ENCODE measurements around the gene MTA1.
A peak's percentile ranks its signal among the peaks of the same experiment; 100 is the strongest.

The MTA1 gene

GRCh38 chr14:105476097-105476830, 56.6 kb downstream of the MTA1 start:
- no peak for DNase-seq (ENCODE audit: low read depth in 2 of 2)

- no peak for DNase-seq (ENCODE audit: low read depth in 2 of 2)
Measured at GRCh38 chr14:105476831-105477659, 57.4 kb downstream of the MTA1 start.

GRCh38 chr14:105477660-105478397, 58.2 kb downstream of the MTA1 start:
- no peak for DNase-seq (ENCODE audit: low read depth in 2 of 2)

GRCh38 chr14:105478398-105479251, 59.0 kb downstream of the MTA1 start:
- DNase-seq (ENCODE audit: low read depth in 2 of 2) = no peak

GRCh38 chr14:105479431-105480158, 60.0 kb downstream of the MTA1 start:
- no peak for DNase-seq (ENCODE audit: low read depth in 2 of 2)

GRCh38 chr14:105480199-105480746, 60.6 kb downstream of the MTA1 start:
- no peak for DNase-seq (ENCODE audit: low read depth in 2 of 2)

GRCh38 chr14:105480807-105481801, 61.5 kb downstream of the MTA1 start:
- DNase-seq (ENCODE audit: low read depth in 2 of 2) = peak; percentile 83 to 89

- DNase-seq (ENCODE audit: low read depth in 2 of 2) = peak; percentile 84 to 86
Measured at GRCh38 chr14:105481886-105482457, 62.3 kb downstream of the MTA1 start.

- no peak for DNase-seq (ENCODE audit: low read depth in 2 of 2)
Measured at GRCh38 chr14:105482486-105483110, 63.0 kb downstream of the MTA1 start.

- no peak for DNase-seq (ENCODE audit: low read depth in 2 of 2)
Measured at GRCh38 chr14:105483300-105484068, 63.9 kb downstream of the MTA1 start.

- DNase-seq (ENCODE audit: low read depth in 2 of 2) = no peak
Measured at GRCh38 chr14:105484069-105484996, 64.7 kb downstream of the MTA1 start.

GRCh38 chr14:105484997-105485393, 65.4 kb downstream of the MTA1 start:
- DNase-seq (ENCODE audit: low read depth in 2 of 2) = no peak

- DNase-seq (ENCODE audit: low read depth in 2 of 2) = peak in 1 of 2 donors; percentile 33
Measured at GRCh38 chr14:105485739-105486162, 66.1 kb downstream of the MTA1 start.

GRCh38 chr14:105486163-105486973, 66.7 kb downstream of the MTA1 start, which contains the start of gene CRIP1:
Gene CRIP1, plus strand, starts transcription at chr14:105486886. Its CDS starts 374 bp downstream, at chr14:105487260.
- DNase-seq (ENCODE audit: low read depth in 2 of 2) = no peak

- peak; percentile 40 to 58 for DNase-seq (ENCODE audit: low read depth in 2 of 2)
Measured at GRCh38 chr14:105486974-105487448, 67.4 kb downstream of the MTA1 start.
